ENCODE measurements around the gene TUBGCP6. TPM values are rescaled to one million over a fixed set of nuclear protein-coding genes. Genes with fewer than 3 reads are reported as not detected.
"Not testable (repeated sequence)": the region's sequence is repeated elsewhere in the genome, so short reads cannot be mapped to it uniquely, and the experiment has no call there.

The TUBGCP6 gene
- total RNA-seq, 1 donor from 2014 or later, result 18.2 TPM

GRCh38 chr22:50277761-50278160, 32.9 kb upstream of the TUBGCP6 start:
- no peak for FAIRE-seq
- Histone ChIP-seq H3K4me3 (ENCODE audit: low read depth, low read length) (no peak overlapping the region), H3K36me3 (ENCODE audit: control insufficient read depth, insufficient read depth, low read length) (peaks cover 60% of the 10 kb centered on the region), H3K27me3 (ENCODE audit: control insufficient read depth, insufficient read depth, low read length) (no peaks in the 10 kb centered on the region)
- no peak for TF ChIP-seq CTCF (IDR thresholded peaks at IDR 0.05; ENCODE audit: insufficient read depth, low read length, severe bottlenecking)
- DNase-seq (ENCODE audit: low read depth), result no peak

- Histone ChIP-seq H3K27me3 (ENCODE audit: control insufficient read depth, insufficient read depth, low read length) (no peaks in the 10 kb centered on the region), H3K36me3 (ENCODE audit: control insufficient read depth, insufficient read depth, low read length) (peaks cover 46% of the 10 kb centered on the region), H3K4me3 (ENCODE audit: low read depth, low read length) (no peak overlapping the region)
- FAIRE-seq, result peak; percentile 66
- DNase-seq (ENCODE audit: low read depth), result no peak
- TF ChIP-seq CTCF (IDR thresholded peaks at IDR 0.05; ENCODE audit: insufficient read depth, low read length, severe bottlenecking), result peak; percentile 72
These were observed 31.3 kb upstream of the TUBGCP6 start for GRCh38 chr22:50276143-50276542.

- no peak for FAIRE-seq
- Histone ChIP-seq H3K27me3 (ENCODE audit: control insufficient read depth, insufficient read depth, low read length) (no peaks in the 10 kb centered on the region), H3K4me3 (ENCODE audit: low read depth, low read length) (no peak overlapping the region), H3K36me3 (ENCODE audit: control insufficient read depth, insufficient read depth, low read length) (peaks cover 41% of the 10 kb centered on the region)
- DNase-seq (ENCODE audit: low read depth), result no peak
- no peak for TF ChIP-seq CTCF (IDR thresholded peaks at IDR 0.05; ENCODE audit: insufficient read depth, low read length, severe bottlenecking)
These were observed 30.6 kb upstream of the TUBGCP6 start for GRCh38 chr22:50275181-50276055.

GRCh38 chr22:50274771-50275170, 29.9 kb upstream of the TUBGCP6 start:
- FAIRE-seq (no peak), DNase-seq (ENCODE audit: low read depth) (no peak)
- Histone ChIP-seq H3K27me3 (ENCODE audit: control insufficient read depth, insufficient read depth, low read length) (no peaks in the 10 kb centered on the region), H3K36me3 (ENCODE audit: control insufficient read depth, insufficient read depth, low read length) (peaks cover 36% of the 10 kb centered on the region), H3K4me3 (ENCODE audit: low read depth, low read length) (no peak overlapping the region)
- TF ChIP-seq CTCF (IDR thresholded peaks at IDR 0.05; ENCODE audit: insufficient read depth, low read length, severe bottlenecking), result no peak

GRCh38 chr22:50274311-50274710, 29.5 kb upstream of the TUBGCP6 start:
- H3K36me3 ChIP-seq (ENCODE audit: control insufficient read depth, insufficient read depth, low read length), result peaks cover 31% of the 10 kb centered on the region
- peak; percentile 50 for TF ChIP-seq CTCF (IDR thresholded peaks at IDR 0.05; ENCODE audit: insufficient read depth, low read length, severe bottlenecking)
- H3K4me3 ChIP-seq (ENCODE audit: low read depth, low read length), result no peak overlapping the region
- DNase-seq (ENCODE audit: low read depth) (no peak), FAIRE-seq (peak; percentile 58)
- no peaks in the 10 kb centered on the region for H3K27me3 ChIP-seq (ENCODE audit: control insufficient read depth, insufficient read depth, low read length)

GRCh38 chr22:50273781-50274180, 29.0 kb upstream of the TUBGCP6 start:
- not testable (repeated sequence) for H3K27me3 ChIP-seq (ENCODE audit: control insufficient read depth, insufficient read depth, low read length); H3K4me3 ChIP-seq (ENCODE audit: low read depth, low read length); DNase-seq (ENCODE audit: low read depth); FAIRE-seq
- peaks cover 26% of the 10 kb centered on the region for H3K36me3 ChIP-seq (ENCODE audit: control insufficient read depth, insufficient read depth, low read length)

- H3K4me3 ChIP-seq (ENCODE audit: low read depth, low read length); H3K27me3 ChIP-seq (ENCODE audit: control insufficient read depth, insufficient read depth, low read length); FAIRE-seq: not testable (repeated sequence)
These were observed 28.5 kb upstream of the TUBGCP6 start for GRCh38 chr22:50273352-50273751.

More at GRCh38 chr22:50273352-50273751, 28.5 kb upstream of the TUBGCP6 start:
- not testable (repeated sequence) for DNase-seq (ENCODE audit: low read depth)
- H3K36me3 ChIP-seq (ENCODE audit: control insufficient read depth, insufficient read depth, low read length), result peaks cover 23% of the 10 kb centered on the region
